T-helper 1 cell treated with Interleukin-12 subunit alpha and Interleukin-12 subunit beta and Interleukin-4 antibody, amounts not matched to agents 30 ng/mL and 1 ng/mL, for 36 hours (primary cell): Measurements from ENCODE around the gene GABRR2. TPM values are rescaled to one million over a fixed set of nuclear protein-coding genes. Genes with fewer than 3 reads are reported as not detected.
"Not testable (repeated sequence)": the region's sequence is repeated elsewhere in the genome, so short reads cannot be mapped to it uniquely, and the experiment has no call there.

Experiments
- intact Hi-C: fragments of 100-400 bp; cut with micrococcal nuclease; formaldehyde crosslinking; loops from one replicate; pipeline ENCODE4 v1.15.1; 2024
- total RNA-seq: library from RNA; stranded (reverse); gene quantifications from 2 replicates; pipeline ENCODE4 v1.2.3, GENCODE V29; 2022

The GABRR2 gene
- total RNA-seq, 1 donor from 2014 or later = 1.4 TPM

GRCh38 chr6:89264296-89264695 lies 50.8 kb downstream of the GABRR2 start:
- intact Hi-C loops = no loop called here

DNA sequence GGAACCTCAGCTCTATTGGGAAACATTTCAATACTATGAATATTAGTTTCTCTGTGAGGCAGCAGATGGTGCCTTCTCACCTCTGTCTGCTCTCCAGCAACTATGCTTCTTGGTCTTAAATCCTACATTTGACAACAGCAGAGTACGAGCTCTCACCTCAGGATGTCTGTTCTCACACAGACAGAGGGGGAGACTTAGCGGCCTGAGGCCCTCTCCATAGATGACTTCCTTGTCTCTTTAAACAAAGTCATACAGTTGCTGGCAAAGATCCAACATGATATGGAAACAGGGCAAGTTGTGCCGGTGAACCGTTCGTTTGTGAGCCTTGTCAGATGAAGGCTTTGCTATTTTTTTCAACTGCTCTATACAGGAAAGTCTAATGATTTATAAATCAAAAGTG lies 54.3 kb downstream of the GABRR2 start:
- intact Hi-C loops = no loop called here

DNA sequence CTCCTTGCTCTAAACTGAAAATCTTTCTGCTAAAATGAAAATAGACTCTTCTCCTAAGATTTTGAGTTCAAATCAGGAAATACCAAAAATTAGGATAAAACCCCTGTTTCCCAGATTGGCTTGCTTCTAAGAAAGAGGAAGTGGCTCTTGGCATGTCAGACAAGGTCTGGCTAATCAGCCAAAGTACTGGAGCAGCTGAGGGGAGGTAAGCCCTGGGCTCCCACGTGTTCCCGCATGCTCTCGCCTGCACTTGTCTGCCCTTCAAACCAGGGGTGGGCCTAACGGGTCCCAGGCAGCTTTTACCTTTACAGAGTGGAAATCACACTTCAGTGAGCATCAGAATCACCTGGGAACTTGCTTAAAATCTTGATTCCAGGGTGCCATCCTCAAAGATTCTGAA lies 54.8 kb downstream of the GABRR2 start:
- intact Hi-C loops = no loop called here

DNA sequence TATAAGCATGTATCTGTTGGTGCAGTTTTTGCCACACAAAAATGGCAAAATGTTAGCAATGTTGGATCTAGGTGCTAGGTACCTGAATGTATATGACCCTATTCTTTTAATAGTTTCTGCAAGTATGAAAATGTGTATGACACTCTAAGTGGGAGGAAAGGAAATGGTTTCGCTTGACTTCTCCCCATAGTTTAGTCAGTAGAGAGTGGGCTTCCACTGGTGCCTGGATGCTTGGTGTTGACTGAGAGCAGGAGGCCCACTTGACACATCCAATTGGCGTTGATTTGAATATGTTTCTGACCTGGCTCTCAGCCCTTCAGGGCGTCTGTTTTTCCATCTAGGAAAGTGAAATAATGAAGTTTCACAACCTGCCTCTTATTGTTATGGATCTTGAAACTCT lies 56.2 kb downstream of the GABRR2 start:
- intact Hi-C loops = no loop called here

DNA sequence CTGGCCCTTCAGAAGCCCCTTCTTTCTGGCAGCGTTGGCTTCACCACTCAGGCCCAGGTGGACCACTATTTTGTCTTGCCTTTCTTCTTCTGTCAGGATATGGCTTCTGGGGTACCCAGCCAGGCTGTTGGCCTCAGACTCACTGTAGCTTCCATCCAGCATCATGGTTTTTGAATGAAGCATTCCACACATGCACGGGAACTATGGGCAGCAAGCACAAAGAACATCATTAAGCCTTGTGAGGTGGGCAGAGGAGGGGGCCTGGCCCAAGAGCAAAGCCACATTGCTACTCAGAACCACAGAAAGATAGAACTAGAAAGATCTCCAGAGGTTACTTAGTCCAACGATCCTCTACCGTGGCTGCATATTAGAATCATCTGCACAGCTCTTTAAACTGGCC lies 57.3 kb downstream of the GABRR2 start:
- intact Hi-C loops = no loop called here

- intact Hi-C loops = no loop called here
These were observed 57.8 kb downstream of the GABRR2 start for GRCh38 chr6:89257346-89257745.

- intact Hi-C loops = no loop called here
These were observed 59.7 kb downstream of the GABRR2 start for GRCh38 chr6:89255417-89255816.

DNA sequence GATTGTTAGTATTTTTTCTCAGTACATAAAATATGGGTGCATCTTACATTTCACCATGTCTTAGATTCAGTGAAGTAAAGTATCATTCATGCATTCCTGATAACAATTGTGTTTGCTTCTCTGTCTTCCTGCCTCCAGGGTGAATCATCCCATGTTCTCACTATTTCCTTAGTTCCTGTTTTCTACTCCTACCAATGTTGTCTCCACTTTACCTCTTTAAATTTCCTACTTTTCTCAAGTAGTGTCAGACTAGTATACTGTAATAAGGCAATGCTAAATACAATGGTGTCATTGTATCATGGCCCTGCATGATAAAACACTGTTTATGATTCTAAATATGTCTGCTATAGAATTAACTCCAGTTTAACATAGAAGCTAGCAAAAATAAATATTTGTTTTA lies 60.5 kb downstream of the GABRR2 start:
- intact Hi-C loops = no loop called here

DNA sequence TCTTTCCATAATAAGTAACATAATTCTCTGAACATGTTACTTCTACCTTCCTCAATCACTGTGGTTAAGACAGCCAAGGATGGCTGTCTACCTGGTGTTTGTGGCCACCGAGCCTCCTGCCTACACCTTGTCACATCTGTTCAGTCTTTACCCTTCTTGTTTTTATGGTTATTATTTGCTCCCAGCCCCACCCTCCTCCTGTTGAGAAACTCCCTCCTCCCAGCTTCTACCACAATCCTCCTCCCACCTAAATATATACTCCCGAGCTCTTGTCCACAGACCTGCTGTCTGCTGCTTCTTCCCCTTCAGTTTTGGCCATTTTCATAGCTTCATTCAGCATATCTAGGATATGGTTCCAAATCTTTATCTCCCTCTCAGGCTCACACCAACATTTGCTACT lies 62.2 kb downstream of the GABRR2 start:
- intact Hi-C loops = no loop called here

GRCh38 chr6:89251976-89252375 lies 63.1 kb downstream of the GABRR2 start:
- intact Hi-C loops = no loop called here

- intact Hi-C loops = no loop called here
These were observed 63.9 kb downstream of the GABRR2 start for GRCh38 chr6:89251170-89251569.

GRCh38 chr6:89250239-89250638 lies 64.9 kb downstream of the GABRR2 start:
- intact Hi-C loops = no loop called here

DNA sequence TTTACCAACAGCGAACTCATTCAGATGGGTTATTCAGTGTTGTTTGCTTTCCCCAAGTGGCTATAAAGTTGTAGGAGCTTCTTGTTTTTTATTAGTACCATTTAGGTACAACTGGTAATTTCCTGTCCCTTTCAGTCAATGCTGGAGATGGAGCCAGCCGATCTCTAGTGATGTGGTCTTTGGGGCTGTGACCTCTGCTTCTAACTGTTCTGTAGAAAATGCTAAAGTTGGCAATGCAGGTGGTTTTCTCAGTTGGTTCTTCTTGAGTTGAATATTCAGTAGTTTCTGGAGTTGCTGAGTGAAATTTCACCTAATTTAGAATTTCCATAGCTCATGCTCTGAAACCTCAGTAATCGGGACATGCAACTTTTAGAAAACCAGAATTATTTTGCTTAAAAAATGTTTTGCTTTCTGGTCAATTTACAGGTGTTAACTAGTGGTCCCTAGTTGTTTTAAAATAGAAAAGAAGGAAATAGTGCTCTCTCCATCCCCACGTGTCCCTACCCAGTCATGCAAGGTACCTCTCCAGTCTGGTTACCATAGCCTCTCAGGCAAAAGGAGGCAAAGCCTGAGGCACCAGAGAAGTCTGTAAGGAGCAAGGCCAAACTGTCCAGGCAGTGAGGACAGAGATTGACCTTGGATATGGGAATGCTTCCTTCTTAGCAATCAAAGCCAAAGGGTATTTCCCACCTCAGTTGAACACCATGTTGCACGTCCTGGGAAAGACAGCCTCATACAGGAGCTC lies 70.7 kb downstream of the GABRR2 start:
- intact Hi-C loops = no loop called here

- intact Hi-C loops = no loop called here
These were observed 71.8 kb downstream of the GABRR2 start for GRCh38 chr6:89243331-89243629.

- intact Hi-C loops = loop anchor here (1.0 kb wide), 2 partner anchors 120 to 260 kb away; no protein-coding TSS in a partner anchor
These were observed 72.3 kb downstream of the GABRR2 start for GRCh38 chr6:89242574-89243330.

DNA sequence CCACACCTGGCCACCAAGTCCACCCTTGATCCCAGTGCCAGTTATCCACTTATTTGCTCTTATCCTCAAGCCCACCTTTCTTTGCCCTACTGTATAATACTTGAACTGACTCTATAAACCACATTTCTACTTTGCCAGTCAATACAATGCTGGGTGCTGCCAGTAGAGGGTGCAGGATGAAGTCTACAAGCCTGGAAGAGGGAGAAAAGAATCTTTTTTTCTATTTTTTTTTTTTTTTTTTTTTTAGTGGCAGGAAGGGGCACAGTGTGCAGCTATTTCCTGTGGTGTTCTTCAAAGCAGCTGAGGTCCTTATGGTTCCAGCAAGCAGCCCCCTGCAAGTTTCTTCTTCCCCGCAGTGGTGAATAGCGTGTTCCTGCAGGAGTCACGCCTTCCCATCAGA lies 75.8 kb downstream of the GABRR2 start:
- intact Hi-C loops = loop anchor here (1.0 to 5.0 kb wide), 2 partner anchors 118 to 136 kb away; no protein-coding TSS in a partner anchor

GRCh38 chr6:89237158-89237557 lies 77.9 kb downstream of the GABRR2 start:
- intact Hi-C loops = loop anchor here (5.0 kb wide), 1 partner anchor 120 kb away; no protein-coding TSS in a partner anchor

DNA sequence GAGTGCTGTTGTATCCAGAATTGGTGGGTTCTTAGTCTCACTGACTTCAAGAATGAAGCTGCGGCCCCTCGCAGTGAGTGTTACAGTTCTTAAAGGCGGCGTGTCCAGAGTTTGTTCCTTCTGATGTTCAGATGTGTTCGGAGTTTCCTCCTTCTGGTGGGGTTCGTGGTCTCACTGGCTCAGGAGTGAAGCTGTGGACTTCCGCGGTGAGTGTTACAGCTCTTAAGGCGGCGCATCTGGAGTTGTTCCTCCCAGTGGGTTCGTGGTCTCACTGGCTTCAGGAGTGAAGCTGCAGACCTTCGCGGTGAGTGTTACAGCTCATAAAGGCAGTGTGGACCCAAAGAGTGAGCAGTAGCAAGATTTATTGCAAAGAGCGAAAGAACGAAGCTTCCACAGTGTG lies 81.5 kb downstream of the GABRR2 start:
- intact Hi-C loops = not testable (repeated sequence)

DNA sequence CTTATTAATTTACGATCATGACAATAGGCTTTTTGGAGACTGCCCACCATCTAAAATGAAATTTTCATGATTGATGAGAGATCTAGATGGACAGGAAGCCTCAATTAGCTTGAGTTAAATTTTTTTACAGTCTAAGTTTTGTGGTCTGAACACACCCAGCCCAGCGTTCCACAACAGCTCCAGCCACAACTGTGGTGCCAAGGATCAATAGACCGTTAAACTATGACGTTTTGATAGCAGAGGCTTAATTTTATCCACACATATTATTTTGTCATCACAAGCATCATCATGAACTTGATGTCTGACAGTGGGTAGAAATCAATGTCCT lies 92.4 kb downstream of the GABRR2 start:
- intact Hi-C loops = no loop called here

- intact Hi-C loops = no loop called here
These were observed 93.0 kb downstream of the GABRR2 start for GRCh38 chr6:89221971-89222711.

- intact Hi-C loops = no loop called here
These were observed 94.0 kb downstream of the GABRR2 start for GRCh38 chr6:89221129-89221528.

DNA sequence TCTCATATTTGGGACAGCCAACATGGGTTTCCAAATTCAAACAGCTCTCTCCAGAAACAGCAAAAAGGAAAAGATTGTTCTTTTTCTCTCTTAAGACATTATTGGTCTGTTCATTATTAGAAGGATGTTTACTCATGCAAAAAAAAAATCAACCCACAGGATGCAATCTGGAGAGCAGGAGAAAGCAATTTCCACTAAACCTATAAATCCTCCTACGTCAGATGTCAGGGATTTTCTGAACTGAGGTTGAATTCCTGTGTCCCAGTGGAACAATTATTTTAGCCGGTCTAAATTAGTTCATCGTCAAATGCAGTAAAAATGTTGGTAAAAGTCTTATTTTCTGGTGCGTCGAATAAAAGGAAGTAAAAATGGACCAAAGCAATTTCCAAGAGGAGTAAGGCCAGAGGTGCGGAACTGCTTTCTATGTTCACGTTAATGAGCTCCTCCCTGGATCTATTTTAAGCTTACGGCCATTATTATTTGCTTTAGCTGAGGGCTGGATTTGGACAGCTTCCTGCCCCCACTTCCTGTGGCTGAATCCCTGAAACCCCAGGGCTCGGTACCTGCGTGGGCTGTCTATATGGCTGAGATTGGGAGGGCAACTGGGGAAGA lies 97.7 kb downstream of the GABRR2 start, which contains the start of gene GABRR1:
GABRR1 (minus strand) TSS at position 60 of the 612 bp plus-strand sequence; CDS start at position 24, 36 bp downstream.
- intact Hi-C loops = no loop called here
